Measurements from ENCODE around the gene TAF5L.

GRCh38 chr1:229619002-229619401, 6.9 kb downstream of the TAF5L start:
- no peak for TF ChIP-seq GATA2 (IDR thresholded peaks at IDR 0.05; ENCODE audit: low read depth, low read length)
- no peak for TF ChIP-seq GATA3 (IDR thresholded peaks at IDR 0.05; ENCODE audit: low read depth, low read length)
